Suppressor macrophage treated with lipopolysaccharide for 1 hour (primary cell): Measurements from ENCODE around the gene VILL.

ENCODE experiments used
- DNase-seq, 3 donors: peaks; one replicate each; pipeline ENCODE4 v3.0.0-alpha.2; 2020 to 2022

The VILL gene

GRCh38 chr3:37990527-37990926 is at the start of gene VILL:
VILL (plus strand) TSS chr3:37990786; CDS start chr3:37993673, 2,887 bp downstream.
- DNase-seq, result no peak

GRCh38 chr3:37941608-37942508 is 48.7 kb upstream of the VILL start:
- no peak for DNase-seq

GRCh38 chr3:37942646-37943045 is 47.9 kb upstream of the VILL start:
- no peak for DNase-seq

- DNase-seq, result no peak
Observed at GRCh38 chr3:37943126-37943525, 47.5 kb upstream of the VILL start.

- no peak for DNase-seq
Observed at GRCh38 chr3:37943631-37944314, 46.8 kb upstream of the VILL start.

- peak; percentile 6 to 42 (median 26) for DNase-seq
Observed at GRCh38 chr3:37944391-37944842, 46.2 kb upstream of the VILL start.

- no peak for DNase-seq
Observed at GRCh38 chr3:37945156-37945806, 45.3 kb upstream of the VILL start.

- peak in 2 of 3 donors; percentile 14 to 26 for DNase-seq
Observed at GRCh38 chr3:37945807-37946530, 44.6 kb upstream of the VILL start.

- peak in 1 of 3 donors; percentile 7 for DNase-seq
Observed at GRCh38 chr3:37946531-37946889, 44.1 kb upstream of the VILL start.

GRCh38 chr3:37949866-37950265 is 40.7 kb upstream of the VILL start:
- no peak for DNase-seq

- DNase-seq, result no peak
Observed at GRCh38 chr3:37952564-37952963, 38.0 kb upstream of the VILL start.

GRCh38 chr3:37953226-37953625 is 37.4 kb upstream of the VILL start:
- no peak for DNase-seq

GRCh38 chr3:37953707-37954394 is 36.7 kb upstream of the VILL start:
- DNase-seq, result no peak

- DNase-seq, result no peak
Observed at GRCh38 chr3:37954881-37955280, 35.7 kb upstream of the VILL start.

- DNase-seq, result peak; percentile 57 to 80 (median 78)
Observed at GRCh38 chr3:37955918-37956707, 34.5 kb upstream of the VILL start.

GRCh38 chr3:37956723-37957538 is 33.7 kb upstream of the VILL start:
- peak in 1 of 3 donors; percentile 27 for DNase-seq

- DNase-seq, result no peak
Observed at GRCh38 chr3:37957539-37957936, 33.0 kb upstream of the VILL start.

- DNase-seq, result no peak
Observed at GRCh38 chr3:37961622-37962431, 28.8 kb upstream of the VILL start.

- DNase-seq, result no peak
Observed at GRCh38 chr3:37963016-37963415, 27.6 kb upstream of the VILL start.

- DNase-seq, result no peak
Observed at GRCh38 chr3:37963635-37964034, 27.0 kb upstream of the VILL start.
